ENCODE results near the gene CORO1C. TPM values are rescaled to one million over a fixed set of nuclear protein-coding genes. Genes with fewer than 3 reads are reported as not detected.

Gene CORO1C
- total and polyA plus RNA-seq, 9 of the 15 experiments (the other 6 are each of a cell fraction or from before 2014, with no cell fraction given): 55.2 to 280 (median 150) TPM

- TF ChIP-seq, protein P1, sequence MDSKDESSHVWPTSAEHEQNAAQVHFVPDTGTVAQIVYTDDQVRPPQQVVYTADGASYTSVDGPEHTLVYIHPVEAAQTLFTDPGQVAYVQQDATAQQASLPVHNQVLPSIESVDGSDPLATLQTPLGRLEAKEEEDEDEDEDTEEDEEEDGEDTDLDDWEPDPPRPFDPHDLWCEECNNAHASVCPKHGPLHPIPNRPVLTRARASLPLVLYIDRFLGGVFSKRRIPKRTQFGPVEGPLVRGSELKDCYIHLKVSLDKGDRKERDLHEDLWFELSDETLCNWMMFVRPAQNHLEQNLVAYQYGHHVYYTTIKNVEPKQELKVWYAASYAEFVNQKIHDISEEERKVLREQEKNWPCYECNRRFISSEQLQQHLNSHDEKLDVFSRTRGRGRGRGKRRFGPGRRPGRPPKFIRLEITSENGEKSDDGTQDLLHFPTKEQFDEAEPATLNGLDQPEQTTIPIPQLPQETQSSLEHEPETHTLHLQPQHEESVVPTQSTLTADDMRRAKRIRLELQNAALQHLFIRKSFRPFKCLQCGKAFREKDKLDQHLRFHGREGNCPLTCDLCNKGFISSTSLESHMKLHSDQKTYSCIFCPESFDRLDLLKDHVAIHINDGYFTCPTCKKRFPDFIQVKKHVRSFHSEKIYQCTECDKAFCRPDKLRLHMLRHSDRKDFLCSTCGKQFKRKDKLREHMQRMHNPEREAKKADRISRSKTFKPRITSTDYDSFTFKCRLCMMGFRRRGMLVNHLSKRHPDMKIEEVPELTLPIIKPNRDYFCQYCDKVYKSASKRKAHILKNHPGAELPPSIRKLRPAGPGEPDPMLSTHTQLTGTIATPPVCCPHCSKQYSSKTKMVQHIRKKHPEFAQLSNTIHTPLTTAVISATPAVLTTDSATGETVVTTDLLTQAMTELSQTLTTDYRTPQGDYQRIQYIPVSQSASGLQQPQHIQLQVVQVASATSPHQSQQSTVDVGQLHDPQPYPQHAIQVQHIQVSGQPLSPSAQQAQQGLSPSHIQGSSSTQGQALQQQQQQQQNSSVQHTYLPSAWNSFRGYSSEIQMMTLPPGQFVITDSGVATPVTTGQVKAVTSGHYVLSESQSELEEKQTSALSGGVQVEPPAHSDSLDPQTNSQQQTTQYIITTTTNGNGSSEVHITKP (IDR thresholded peaks at IDR 0.05; ENCODE audit: partially characterized antibody): peak; percentile 62
- TF ChIP-seq SIN3A (IDR thresholded peaks at IDR 0.05; ENCODE audit: borderline replicate concordance in 2 of 2, control insufficient read depth in 1 of 2, low read depth in 2 of 2, low read length in 2 of 2): no peak
- TF ChIP-seq PTBP1 (IDR thresholded peaks at IDR 0.05; ENCODE audit: low read depth, low read length): no peak
- TF ChIP-seq IRF1 (CRISPR knock-in tag; IDR thresholded peaks at IDR 0.05; ENCODE audit: borderline replicate concordance): no peak
- TF ChIP-seq SUPT5H (IDR thresholded peaks at IDR 0.05): 0 out of 2 replicates have a peak, but pooled peaks have one; percentile 27
- no peak for TF ChIP-seq ZNF263 (CRISPR knock-in tag; IDR thresholded peaks at IDR 0.05; ENCODE audit: borderline replicate concordance)
- no peak for TF ChIP-seq ZBTB5 (IDR thresholded peaks at IDR 0.05)
- TF ChIP-seq FOXK2 (conservative IDR thresholded peaks at IDR 0.05 in 1 of 2, IDR thresholded peaks at IDR 0.05 in 1 of 2; ENCODE audit: low read depth in 2 of 2): 0 out of 4 replicates have a peak, but pooled peaks of 1 of the 2 experiments have one; percentile 37
- 0 out of 2 replicates have a peak, but pooled peaks have one; percentile 74 for TF ChIP-seq NR2F6 (CRISPR knock-in tag; IDR thresholded peaks at IDR 0.05)
- TF ChIP-seq SPI1 (IDR thresholded peaks at IDR 0.05; ENCODE audit: borderline replicate concordance, low read depth, low read length): peak; percentile 43; the same call in 1 of the 2 replicates
- TF ChIP-seq HMGN3 (IDR thresholded peaks at IDR 0.05; ENCODE audit: borderline replicate concordance, extremely low read depth, insufficient read length, low read depth, low read length): no peak
- no peak for TF ChIP-seq CEBPG (CRISPR knock-in tag; IDR thresholded peaks at IDR 0.05)
- TF ChIP-seq CEBPG (tag; conservative IDR thresholded peaks at IDR 0.05 in 1 of 2, IDR thresholded peaks at IDR 0.05 in 1 of 2): no peak
- TF ChIP-seq TRIM24 (IDR thresholded peaks at IDR 0.05): peak in 1 of 2 experiments; percentile 38; a peak in 1 of 4 replicates
- no peak for TF ChIP-seq KAT8 (IDR thresholded peaks at IDR 0.05; ENCODE audit: low read depth)
- no peak for TF ChIP-seq PTTG1 (tag; IDR thresholded peaks at IDR 0.05; ENCODE audit: low read depth)
- no peak for TF ChIP-seq ARID3B (CRISPR knock-in tag; IDR thresholded peaks at IDR 0.05; ENCODE audit: borderline replicate concordance)
- peak; percentile 94 to 95 for TF ChIP-seq KDM1A (IDR thresholded peaks at IDR 0.05)
- TF ChIP-seq FOXK1 (CRISPR knock-in tag; IDR thresholded peaks at IDR 0.05; ENCODE audit: borderline replicate concordance): no peak
Observed at GRCh38 chr12:108701779-108702441, 29.4 kb downstream of the CORO1C start (continued).
